ENCODE results near the gene PDZD2.
"Not testable (repeated sequence)": the region's sequence is repeated elsewhere in the genome, so short reads cannot be mapped to it uniquely, and the experiment has no call there.

PDZD2 gene

GRCh38 chr5:32094691-32095090 is 455.8 kb downstream of the PDZD2 start:
- DNase-seq (ENCODE audit: low read depth in 2 of 2, low spot score in 1 of 2): no peak

GRCh38 chr5:32095261-32095671 is 456.3 kb downstream of the PDZD2 start:
- DNase-seq (ENCODE audit: low read depth in 2 of 2, low spot score in 1 of 2): no peak

GRCh38 chr5:32096891-32097595 is 458.1 kb downstream of the PDZD2 start:
- DNase-seq (ENCODE audit: low read depth in 2 of 2, low spot score in 1 of 2): no peak

- no peak for DNase-seq (ENCODE audit: low read depth in 2 of 2, low spot score in 1 of 2)
Measured at GRCh38 chr5:32098291-32098690, 459.4 kb downstream of the PDZD2 start.

GRCh38 chr5:32098890-32099310 is 460.0 kb downstream of the PDZD2 start:
- DNase-seq (ENCODE audit: low read depth in 2 of 2, low spot score in 1 of 2): no peak

GRCh38 chr5:32099486-32100035 is 460.6 kb downstream of the PDZD2 start:
- DNase-seq (ENCODE audit: low read depth in 2 of 2, low spot score in 1 of 2): no peak

GRCh38 chr5:32100230-32100629 is 461.3 kb downstream of the PDZD2 start:
- DNase-seq (ENCODE audit: low read depth in 2 of 2, low spot score in 1 of 2): no peak

GRCh38 chr5:32100691-32101302 is 461.9 kb downstream of the PDZD2 start:
- no peak for DNase-seq (ENCODE audit: low read depth in 2 of 2, low spot score in 1 of 2)

GRCh38 chr5:32102254-32102986 is 463.5 kb downstream of the PDZD2 start:
- no peak for DNase-seq (ENCODE audit: low read depth in 2 of 2, low spot score in 1 of 2)

- no peak for DNase-seq (ENCODE audit: low read depth in 2 of 2, low spot score in 1 of 2)
Measured at GRCh38 chr5:32103521-32103920, 464.6 kb downstream of the PDZD2 start.

- DNase-seq (ENCODE audit: low read depth in 2 of 2, low spot score in 1 of 2): no peak
Measured at GRCh38 chr5:32107291-32107690, 468.4 kb downstream of the PDZD2 start.

GRCh38 chr5:32108167-32108566 is 469.2 kb downstream of the PDZD2 start:
- DNase-seq (ENCODE audit: low read depth in 2 of 2, low spot score in 1 of 2): no peak

GRCh38 chr5:32109236-32109635 is 470.3 kb downstream of the PDZD2 start:
- DNase-seq (ENCODE audit: low read depth in 2 of 2, low spot score in 1 of 2): no peak

- DNase-seq (ENCODE audit: low read depth in 2 of 2, low spot score in 1 of 2): no peak
Measured at GRCh38 chr5:32110111-32110696, 471.3 kb downstream of the PDZD2 start.

- no peak for DNase-seq (ENCODE audit: low read depth in 2 of 2, low spot score in 1 of 2)
Measured at GRCh38 chr5:32115985-32116384, 477.1 kb downstream of the PDZD2 start.

GRCh38 chr5:32116574-32117313 is 477.8 kb downstream of the PDZD2 start:
- no peak for DNase-seq (ENCODE audit: low read depth in 2 of 2, low spot score in 1 of 2)

GRCh38 chr5:32118922-32119321 is 480.0 kb downstream of the PDZD2 start:
- DNase-seq (ENCODE audit: low read depth in 2 of 2, low spot score in 1 of 2): not testable (repeated sequence)

GRCh38 chr5:32123058-32123805 is 484.3 kb downstream of the PDZD2 start:
- no peak for DNase-seq (ENCODE audit: low read depth in 2 of 2, low spot score in 1 of 2)

- no peak for DNase-seq (ENCODE audit: low read depth in 2 of 2, low spot score in 1 of 2)
Measured at GRCh38 chr5:32123889-32124676, 485.2 kb downstream of the PDZD2 start.
